ENCODE measurements around the gene VPS35L. TPM values are rescaled to one million over a fixed set of nuclear protein-coding genes. Genes with fewer than 3 reads are reported as not detected.

VPS35L gene
- total and polyA plus RNA-seq, 10 of the 15 experiments (the other 5 are each of a cell fraction or from before 2014, with no cell fraction given), result 14.9 to 44.1 (median 26.3) TPM

DNA sequence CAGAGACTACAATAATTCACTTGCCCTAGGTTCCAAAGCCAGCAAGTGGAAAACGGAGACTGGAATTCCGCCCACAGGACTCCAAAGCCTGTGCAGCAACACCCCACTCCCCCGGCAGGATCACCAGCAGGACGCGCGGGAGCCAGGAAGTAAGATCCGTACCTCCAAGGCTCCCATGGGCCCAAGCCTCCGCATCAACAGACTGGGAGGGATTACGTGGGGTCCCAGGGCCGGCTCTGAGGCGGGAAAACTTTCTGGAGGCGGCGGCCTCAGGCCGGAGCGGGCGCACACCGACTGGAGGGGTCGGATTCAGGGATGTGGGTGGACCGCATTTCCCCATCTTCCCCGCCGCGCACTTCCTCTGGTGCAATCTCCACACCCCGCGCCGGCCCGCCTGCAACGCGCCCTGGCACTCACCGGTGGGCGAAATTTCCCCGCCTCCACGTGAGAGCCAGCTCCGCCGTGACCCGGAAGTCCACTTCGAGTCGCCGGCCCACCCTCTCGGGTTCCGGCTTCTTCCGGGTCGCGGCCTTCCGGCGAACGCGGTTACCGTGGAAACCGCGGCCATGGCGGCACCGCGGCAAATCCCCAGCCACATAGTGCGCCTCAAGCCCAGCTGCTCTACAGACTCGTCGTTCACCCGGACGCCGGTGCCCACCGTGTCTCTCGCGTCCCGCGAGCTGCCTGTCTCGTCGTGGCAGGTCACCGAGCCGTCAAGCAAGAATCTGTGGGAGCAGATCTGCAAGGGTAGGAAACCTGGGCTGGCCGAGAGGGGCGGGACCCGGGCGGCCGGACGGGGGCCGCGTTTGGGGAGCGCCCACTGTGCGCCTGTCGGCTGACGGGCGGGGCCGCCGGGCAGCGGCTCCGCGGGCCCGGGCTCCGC lies 162.5 kb downstream of the VPS35L start, which contains the start of the genes IQCK and KNOP1 (continued):
- TF ChIP-seq, protein P1, sequence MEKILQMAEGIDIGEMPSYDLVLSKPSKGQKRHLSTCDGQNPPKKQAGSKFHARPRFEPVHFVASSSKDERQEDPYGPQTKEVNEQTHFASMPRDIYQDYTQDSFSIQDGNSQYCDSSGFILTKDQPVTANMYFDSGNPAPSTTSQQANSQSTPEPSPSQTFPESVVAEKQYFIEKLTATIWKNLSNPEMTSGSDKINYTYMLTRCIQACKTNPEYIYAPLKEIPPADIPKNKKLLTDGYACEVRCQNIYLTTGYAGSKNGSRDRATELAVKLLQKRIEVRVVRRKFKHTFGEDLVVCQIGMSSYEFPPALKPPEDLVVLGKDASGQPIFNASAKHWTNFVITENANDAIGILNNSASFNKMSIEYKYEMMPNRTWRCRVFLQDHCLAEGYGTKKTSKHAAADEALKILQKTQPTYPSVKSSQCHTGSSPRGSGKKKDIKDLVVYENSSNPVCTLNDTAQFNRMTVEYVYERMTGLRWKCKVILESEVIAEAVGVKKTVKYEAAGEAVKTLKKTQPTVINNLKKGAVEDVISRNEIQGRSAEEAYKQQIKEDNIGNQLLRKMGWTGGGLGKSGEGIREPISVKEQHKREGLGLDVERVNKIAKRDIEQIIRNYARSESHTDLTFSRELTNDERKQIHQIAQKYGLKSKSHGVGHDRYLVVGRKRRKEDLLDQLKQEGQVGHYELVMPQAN (conservative IDR thresholded peaks at IDR 0.05), result peak; percentile 97
- TF ChIP-seq TBL1XR1 (IDR thresholded peaks at IDR 0.05; ENCODE audit: low read depth, low read length), result 0 out of 2 replicates have a peak, but pooled peaks have one; percentile 42
- TF ChIP-seq ZNF622 (IDR thresholded peaks at IDR 0.05), result no peak
- no peak for TF ChIP-seq CBX5 (IDR thresholded peaks at IDR 0.05; ENCODE audit: low read depth)
- TF ChIP-seq MYC (IDR thresholded peaks at IDR 0.05; ENCODE audit: insufficient read depth, insufficient read length, insufficient replicate concordance, low read length, severe bottlenecking), result peak; percentile 89
- TF ChIP-seq CHD2 (IDR thresholded peaks at IDR 0.05; ENCODE audit: borderline replicate concordance, low read depth, low read length), result peak; percentile 67
- peak; percentile 59; the same call in 1 of the 2 replicates for TF ChIP-seq CBFB (IDR thresholded peaks at IDR 0.05; ENCODE audit: low read depth)
- no peak for TF ChIP-seq PML (IDR thresholded peaks at IDR 0.05; ENCODE audit: low read length)
- TF ChIP-seq RFX5 (IDR thresholded peaks at IDR 0.05; ENCODE audit: low read depth, low read length), result no peak
- TF ChIP-seq RELA (IDR thresholded peaks at IDR 0.05; ENCODE audit: borderline replicate concordance, partially characterized antibody), result peak; percentile 73
- no peak for TF ChIP-seq CREB1 (IDR thresholded peaks at IDR 0.05; ENCODE audit: low read depth)
- peak; percentile 91 for TF ChIP-seq BMI1 (IDR thresholded peaks at IDR 0.05; ENCODE audit: borderline replicate concordance)
- no peak for TF ChIP-seq TCF3 (IDR thresholded peaks at IDR 0.05; ENCODE audit: borderline replicate concordance, insufficient read depth, low read depth, low read length)
- TF ChIP-seq ZBTB40 (IDR thresholded peaks at IDR 0.05; ENCODE audit: borderline replicate concordance), result peak; percentile 96
- TF ChIP-seq SMAD5 (IDR thresholded peaks at IDR 0.05; ENCODE audit: low read depth), result 0 out of 2 replicates have a peak, but pooled peaks have one; percentile 47
- peak; percentile 49; the same call in 1 of the 2 replicates for TF ChIP-seq PKNOX1 (IDR thresholded peaks at IDR 0.05)
- TF ChIP-seq, protein P2, sequence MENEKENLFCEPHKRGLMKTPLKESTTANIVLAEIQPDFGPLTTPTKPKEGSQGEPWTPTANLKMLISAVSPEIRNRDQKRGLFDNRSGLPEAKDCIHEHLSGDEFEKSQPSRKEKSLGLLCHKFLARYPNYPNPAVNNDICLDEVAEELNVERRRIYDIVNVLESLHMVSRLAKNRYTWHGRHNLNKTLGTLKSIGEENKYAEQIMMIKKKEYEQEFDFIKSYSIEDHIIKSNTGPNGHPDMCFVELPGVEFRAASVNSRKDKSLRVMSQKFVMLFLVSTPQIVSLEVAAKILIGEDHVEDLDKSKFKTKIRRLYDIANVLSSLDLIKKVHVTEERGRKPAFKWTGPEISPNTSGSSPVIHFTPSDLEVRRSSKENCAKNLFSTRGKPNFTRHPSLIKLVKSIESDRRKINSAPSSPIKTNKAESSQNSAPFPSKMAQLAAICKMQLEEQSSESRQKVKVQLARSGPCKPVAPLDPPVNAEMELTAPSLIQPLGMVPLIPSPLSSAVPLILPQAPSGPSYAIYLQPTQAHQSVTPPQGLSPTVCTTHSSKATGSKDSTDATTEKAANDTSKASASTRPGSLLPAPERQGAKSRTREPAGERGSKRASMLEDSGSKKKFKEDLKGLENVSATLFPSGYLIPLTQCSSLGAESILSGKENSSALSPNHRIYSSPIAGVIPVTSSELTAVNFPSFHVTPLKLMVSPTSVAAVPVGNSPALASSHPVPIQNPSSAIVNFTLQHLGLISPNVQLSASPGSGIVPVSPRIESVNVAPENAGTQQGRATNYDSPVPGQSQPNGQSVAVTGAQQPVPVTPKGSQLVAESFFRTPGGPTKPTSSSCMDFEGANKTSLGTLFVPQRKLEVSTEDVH (IDR thresholded peaks at IDR 0.05; ENCODE audit: low read depth, partially characterized antibody), result peak; percentile 79
- TF ChIP-seq GATAD2B (conservative IDR thresholded peaks at IDR 0.05; ENCODE audit: low read depth), result peak; percentile 72; the same call in 1 of the 2 replicates
- TF ChIP-seq SREBF2 (IDR thresholded peaks at IDR 0.05; ENCODE audit: low read length), result peak; percentile 50; the same call in 1 of the 2 replicates
